ENCODE measurements around the gene MDGA2.

Gene MDGA2

GRCh38 chr14:47543459-47543858 is 131.9 kb downstream of the MDGA2 start:
- H3K4me3 ChIP-seq (ENCODE audit: control insufficient read depth, low read depth, low read length): no peak overlapping the region
- no peak for DNase-seq (ENCODE audit: low read depth)
- TF ChIP-seq, protein P1, sequence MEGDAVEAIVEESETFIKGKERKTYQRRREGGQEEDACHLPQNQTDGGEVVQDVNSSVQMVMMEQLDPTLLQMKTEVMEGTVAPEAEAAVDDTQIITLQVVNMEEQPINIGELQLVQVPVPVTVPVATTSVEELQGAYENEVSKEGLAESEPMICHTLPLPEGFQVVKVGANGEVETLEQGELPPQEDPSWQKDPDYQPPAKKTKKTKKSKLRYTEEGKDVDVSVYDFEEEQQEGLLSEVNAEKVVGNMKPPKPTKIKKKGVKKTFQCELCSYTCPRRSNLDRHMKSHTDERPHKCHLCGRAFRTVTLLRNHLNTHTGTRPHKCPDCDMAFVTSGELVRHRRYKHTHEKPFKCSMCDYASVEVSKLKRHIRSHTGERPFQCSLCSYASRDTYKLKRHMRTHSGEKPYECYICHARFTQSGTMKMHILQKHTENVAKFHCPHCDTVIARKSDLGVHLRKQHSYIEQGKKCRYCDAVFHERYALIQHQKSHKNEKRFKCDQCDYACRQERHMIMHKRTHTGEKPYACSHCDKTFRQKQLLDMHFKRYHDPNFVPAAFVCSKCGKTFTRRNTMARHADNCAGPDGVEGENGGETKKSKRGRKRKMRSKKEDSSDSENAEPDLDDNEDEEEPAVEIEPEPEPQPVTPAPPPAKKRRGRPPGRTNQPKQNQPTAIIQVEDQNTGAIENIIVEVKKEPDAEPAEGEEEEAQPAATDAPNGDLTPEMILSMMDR (conservative IDR thresholded peaks at IDR 0.05; ENCODE audit: control insufficient read depth, insufficient read depth, low read depth, low read length): no peak

- TF ChIP-seq, protein P1 (conservative IDR thresholded peaks at IDR 0.05; ENCODE audit: control insufficient read depth, insufficient read depth, low read depth, low read length): no peak
- H3K4me3 ChIP-seq (ENCODE audit: control insufficient read depth, low read depth, low read length): no peak overlapping the region
- no peak for DNase-seq (ENCODE audit: low read depth)
These were observed 133.7 kb downstream of the MDGA2 start for GRCh38 chr14:47541662-47542061.

GRCh38 chr14:47539031-47539461 is 136.4 kb downstream of the MDGA2 start:
- H3K4me3 ChIP-seq (ENCODE audit: control insufficient read depth, low read depth, low read length): no peak overlapping the region
- TF ChIP-seq, protein P1 (conservative IDR thresholded peaks at IDR 0.05; ENCODE audit: control insufficient read depth, insufficient read depth, low read depth, low read length): peak; percentile 8
- peak; percentile 0 for DNase-seq (ENCODE audit: low read depth)

DNA sequence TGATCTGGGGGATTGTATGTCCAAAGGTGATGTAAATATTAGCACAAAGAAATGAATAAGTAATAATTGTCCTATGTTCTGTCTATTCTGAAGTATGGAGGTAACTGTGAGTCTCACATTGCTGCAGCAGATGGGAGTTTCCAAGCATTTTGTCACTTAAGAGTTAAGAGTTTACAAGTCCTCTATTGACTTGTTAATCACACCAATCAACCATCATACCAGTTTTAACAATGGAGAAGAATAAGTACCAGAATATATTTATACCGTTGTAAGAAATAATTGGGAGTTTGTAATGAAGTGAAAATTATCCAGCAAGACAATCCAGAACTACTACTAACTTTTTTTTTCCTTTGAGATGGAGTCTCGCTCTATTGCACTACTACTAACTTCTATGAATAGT is 139.1 kb downstream of the MDGA2 start:
- H3K4me3 ChIP-seq (ENCODE audit: control insufficient read depth, low read depth, low read length): no peak overlapping the region
- DNase-seq (ENCODE audit: low read depth): no peak
- TF ChIP-seq, protein P1 (conservative IDR thresholded peaks at IDR 0.05; ENCODE audit: control insufficient read depth, insufficient read depth, low read depth, low read length): no peak

- no peak for DNase-seq (ENCODE audit: low read depth)
- no peak overlapping the region for H3K4me3 ChIP-seq (ENCODE audit: control insufficient read depth, low read depth, low read length)
- TF ChIP-seq, protein P1 (conservative IDR thresholded peaks at IDR 0.05; ENCODE audit: control insufficient read depth, insufficient read depth, low read depth, low read length): no peak
These were observed 148.7 kb downstream of the MDGA2 start for GRCh38 chr14:47526591-47527244.

GRCh38 chr14:47524524-47524923 is 150.9 kb downstream of the MDGA2 start:
- TF ChIP-seq, protein P1 (conservative IDR thresholded peaks at IDR 0.05; ENCODE audit: control insufficient read depth, insufficient read depth, low read depth, low read length): no peak
- DNase-seq (ENCODE audit: low read depth): no peak
- no peak overlapping the region for H3K4me3 ChIP-seq (ENCODE audit: control insufficient read depth, low read depth, low read length)
